ENCODE data around the gene BTBD7. TPM values are rescaled to one million over a fixed set of nuclear protein-coding genes. Genes with fewer than 3 reads are reported as not detected.

BTBD7 gene
- total and polyA plus RNA-seq, 2 donors (not counting 3 experiments of a cell fraction or from before 2014, with no cell fraction given): 20.9 to 50.2 TPM

DNA sequence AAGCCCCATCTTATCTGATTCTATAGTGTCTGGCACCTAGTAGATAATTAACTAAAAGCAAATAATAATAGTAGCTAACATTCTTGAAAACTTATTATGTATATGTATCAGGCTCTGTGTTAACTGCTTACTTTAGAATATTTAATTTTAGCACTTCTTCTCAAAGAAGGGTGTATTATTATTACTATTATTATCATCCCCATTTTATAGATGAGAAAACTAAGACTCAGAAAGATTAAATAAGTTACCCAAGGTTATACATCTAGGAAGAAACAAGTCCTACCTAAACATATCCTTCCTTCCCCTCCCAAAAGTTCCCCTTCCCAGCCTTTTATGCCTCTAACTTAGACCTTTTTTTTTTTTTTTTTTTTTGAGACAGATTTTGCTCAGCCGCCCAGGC lies 64.4 kb downstream of the BTBD7 start:
- no peaks in the 10 kb centered on the region for H3K9me3 ChIP-seq (replicated peaks; ENCODE audit: control insufficient read depth, insufficient read depth, low read length)
- H3K27me3 ChIP-seq (ENCODE audit: control insufficient read depth in 2 of 2, insufficient read depth in 2 of 2, low read length in 2 of 2): no peaks in the 10 kb centered on the region
- POLR2A ChIA-PET: no interaction called here
- no peak for DNase-seq (ENCODE audit: low read depth, low spot score)
- no peak for TF ChIP-seq FOS (IDR thresholded peaks at IDR 0.05; ENCODE audit: borderline replicate concordance, insufficient read depth, low read length)
- TF ChIP-seq JUN (IDR thresholded peaks at IDR 0.05; ENCODE audit: borderline replicate concordance, insufficient read depth, insufficient read length, low read depth): no peak
- TF ChIP-seq POLR2AphosphoS5 (IDR thresholded peaks at IDR 0.05; ENCODE audit: insufficient read depth, low read depth, low read length): no peak
- TF ChIP-seq EZH2 (IDR thresholded peaks at IDR 0.05; ENCODE audit: borderline replicate concordance, low read depth, low read length, severe bottlenecking): no peak
- TF ChIP-seq, protein P1, sequence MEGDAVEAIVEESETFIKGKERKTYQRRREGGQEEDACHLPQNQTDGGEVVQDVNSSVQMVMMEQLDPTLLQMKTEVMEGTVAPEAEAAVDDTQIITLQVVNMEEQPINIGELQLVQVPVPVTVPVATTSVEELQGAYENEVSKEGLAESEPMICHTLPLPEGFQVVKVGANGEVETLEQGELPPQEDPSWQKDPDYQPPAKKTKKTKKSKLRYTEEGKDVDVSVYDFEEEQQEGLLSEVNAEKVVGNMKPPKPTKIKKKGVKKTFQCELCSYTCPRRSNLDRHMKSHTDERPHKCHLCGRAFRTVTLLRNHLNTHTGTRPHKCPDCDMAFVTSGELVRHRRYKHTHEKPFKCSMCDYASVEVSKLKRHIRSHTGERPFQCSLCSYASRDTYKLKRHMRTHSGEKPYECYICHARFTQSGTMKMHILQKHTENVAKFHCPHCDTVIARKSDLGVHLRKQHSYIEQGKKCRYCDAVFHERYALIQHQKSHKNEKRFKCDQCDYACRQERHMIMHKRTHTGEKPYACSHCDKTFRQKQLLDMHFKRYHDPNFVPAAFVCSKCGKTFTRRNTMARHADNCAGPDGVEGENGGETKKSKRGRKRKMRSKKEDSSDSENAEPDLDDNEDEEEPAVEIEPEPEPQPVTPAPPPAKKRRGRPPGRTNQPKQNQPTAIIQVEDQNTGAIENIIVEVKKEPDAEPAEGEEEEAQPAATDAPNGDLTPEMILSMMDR (IDR thresholded peaks at IDR 0.05; ENCODE audit: extremely low read depth in 1 of 2, insufficient read depth in 1 of 2, low read depth in 1 of 2, low read length in 2 of 2): no peak
- TF ChIP-seq POLR2A (IDR thresholded peaks at IDR 0.05; ENCODE audit: low read depth, low read length): no peak
- no peak for TF ChIP-seq MYC (IDR thresholded peaks at IDR 0.05; ENCODE audit: low read depth, low read length)
- no peak for TF ChIP-seq GATA2 (IDR thresholded peaks at IDR 0.05; ENCODE audit: insufficient read depth, insufficient read length, low read depth, low read length)
- TF ChIP-seq, protein P2, sequence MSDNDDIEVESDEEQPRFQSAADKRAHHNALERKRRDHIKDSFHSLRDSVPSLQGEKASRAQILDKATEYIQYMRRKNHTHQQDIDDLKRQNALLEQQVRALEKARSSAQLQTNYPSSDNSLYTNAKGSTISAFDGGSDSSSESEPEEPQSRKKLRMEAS (IDR thresholded peaks at IDR 0.05; ENCODE audit: insufficient read depth, insufficient read length): no peak
- H3K79me2 ChIP-seq (ENCODE audit: control insufficient read depth, insufficient read depth, low read length): peaks cover 43% of the 10 kb centered on the region
- H3K4me1 ChIP-seq (ENCODE audit: control insufficient read depth, extremely low read depth, insufficient read depth, low read length): peaks cover 5% of the 10 kb centered on the region
- H3K36me3 ChIP-seq (ENCODE audit: control insufficient read depth in 2 of 2, extremely low read depth in 1 of 2, insufficient read depth in 2 of 2, low read length in 2 of 2): peaks cover 2 to 3% of the 10 kb centered on the region in 2 experiments
- FAIRE-seq: no peak
- no peak overlapping the region for H3K27ac ChIP-seq (ENCODE audit: insufficient read depth, low read depth, low read length)
- no peak overlapping the region for H2AFZ ChIP-seq (ENCODE audit: low read depth, low read length)
- H3K9ac ChIP-seq (replicated peaks; ENCODE audit: extremely low read depth, insufficient read depth, low read length): no peak overlapping the region
- H3K4me2 ChIP-seq (ENCODE audit: insufficient read depth, low read length): no peak overlapping the region
- BruUV-seq (replicated peaks): no TSS peak
- peaks cover 2% of the 10 kb centered on the region for H4K20me1 ChIP-seq (replicated peaks; ENCODE audit: control insufficient read depth, extremely low read depth, insufficient read depth, low read length)
- peaks cover 2% of the 10 kb centered on the region for H3K9me1 ChIP-seq (replicated peaks; ENCODE audit: control insufficient read depth, extremely low read depth, insufficient read depth, low read length)
- CTCF ChIA-PET: interaction anchor here (1.0 kb wide), 1 partner anchor 12 kb away, joined by 3 read pairs; no protein-coding TSS in a partner anchor
- dilution Hi-C loops (cut with MboI; ENCODE audit: extremely low pct_ligation_motif_present, low sequenced_read_pairs): no loop called here
- no peak overlapping the region for H3K4me3 ChIP-seq (replicated peaks in 1 of 3; ENCODE audit: insufficient read depth in 1 of 3, low read depth in 1 of 3, low read length in 3 of 3)
- intact Hi-C loops (cut with micrococcal nuclease): no loop called here

All from endothelial cell of umbilical vein (primary cell).